ENCODE results near the gene SBNO2.
A peak's percentile ranks its signal among the peaks of the same experiment; 100 is the strongest.
"Not testable (repeated sequence)": the region's sequence is repeated elsewhere in the genome, so short reads cannot be mapped to it uniquely, and the experiment has no call there.

The SBNO2 gene

GRCh38 chr19:1206864-1207450 lies 32.9 kb upstream of the SBNO2 start:
- Histone ChIP-seq H3K4me3 (ENCODE audit: low read length) (peak overlapping the region; percentile 79), H3K9me3 (ENCODE audit: control insufficient read depth, insufficient read depth, low read length) (no peaks in the 10 kb centered on the region), H3K27me3 (ENCODE audit: control insufficient read depth, insufficient read depth, low read length) (no peaks in the 10 kb centered on the region), H3K4me1 (ENCODE audit: control insufficient read depth, insufficient read depth, low read length) (peaks cover 6% of the 10 kb centered on the region; the same call in 1 of the 2 replicates), H3K27ac (ENCODE audit: low read length) (no peak overlapping the region), H3K36me3 (ENCODE audit: control insufficient read depth, insufficient read depth, low read length) (no peaks in the 10 kb centered on the region; the same call in 1 of the 2 replicates)
- no CpG with 5 or more reads among the region's 38 CpGs for WGBS (ENCODE audit: insufficient coverage, insufficient read length)
- no peak for DNase-seq (ENCODE audit: low read depth, low spot score)

DNA sequence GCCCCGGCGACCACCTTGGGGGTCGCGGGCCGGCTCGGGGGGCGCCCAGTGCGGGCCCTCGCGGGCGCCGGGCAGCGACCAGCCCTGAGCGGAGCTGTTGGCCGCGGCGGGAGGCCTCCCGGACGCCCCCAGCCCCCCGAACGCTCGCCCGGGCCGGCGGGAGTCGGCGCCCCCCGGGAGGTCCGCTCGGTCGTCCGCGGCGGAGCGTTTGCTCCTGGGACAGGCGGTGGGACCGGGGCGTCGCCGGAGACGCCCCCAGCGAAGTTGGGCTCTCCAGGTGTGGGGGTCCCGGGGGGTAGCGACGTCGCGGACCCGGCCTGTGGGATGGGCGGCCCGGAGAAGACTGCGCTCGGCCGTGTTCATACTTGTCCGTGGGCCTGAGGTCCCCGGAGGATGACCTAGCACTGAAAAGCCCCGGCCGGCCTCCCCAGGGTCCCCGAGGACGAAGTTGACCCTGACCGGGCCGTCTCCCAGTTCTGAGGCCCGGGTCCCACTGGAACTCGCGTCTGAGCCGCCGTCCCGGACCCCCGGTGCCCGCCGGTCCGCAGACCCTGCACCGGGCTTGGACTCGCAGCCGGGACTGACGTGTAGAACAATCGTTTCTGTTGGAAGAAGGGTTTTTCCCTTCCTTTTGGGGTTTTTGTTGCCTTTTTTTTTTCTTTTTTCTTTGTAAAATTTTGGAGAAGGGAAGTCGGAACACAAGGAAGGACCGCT lies 32.2 kb upstream of the SBNO2 start:
- H3K9me3 ChIP-seq (ENCODE audit: control insufficient read depth, insufficient read depth, low read length), result no peaks in the 10 kb centered on the region
- H3K27ac ChIP-seq (ENCODE audit: low read length), result no peak overlapping the region
- no peaks in the 10 kb centered on the region; the same call in 1 of the 2 replicates for H3K36me3 ChIP-seq (ENCODE audit: control insufficient read depth, insufficient read depth, low read length)
- peak overlapping the region; percentile 79 for H3K4me3 ChIP-seq (ENCODE audit: low read length)
- no CpG with 5 or more reads among the region's 78 CpGs for WGBS (ENCODE audit: insufficient coverage, insufficient read length)
- DNase-seq (ENCODE audit: low read depth, low spot score), result no peak
- peaks cover 4% of the 10 kb centered on the region; the same call in 1 of the 2 replicates for H3K4me1 ChIP-seq (ENCODE audit: control insufficient read depth, insufficient read depth, low read length)
- no peaks in the 10 kb centered on the region for H3K27me3 ChIP-seq (ENCODE audit: control insufficient read depth, insufficient read depth, low read length)

- no CpG with 5 or more reads among the region's 114 CpGs for WGBS (ENCODE audit: insufficient coverage, insufficient read length)
- peaks cover 2% of the 10 kb centered on the region; the same call in 1 of the 2 replicates for H3K4me1 ChIP-seq (ENCODE audit: control insufficient read depth, insufficient read depth, low read length)
- no peaks in the 10 kb centered on the region for H3K27me3 ChIP-seq (ENCODE audit: control insufficient read depth, insufficient read depth, low read length)
Measured at GRCh38 chr19:1205114-1206099, 31.3 kb upstream of the SBNO2 start, which contains the start of gene STK11. Gene STK11 (plus strand): TSS chr19:1205778. CDS start chr19:1206914, 1,136 bp downstream.

DNA sequence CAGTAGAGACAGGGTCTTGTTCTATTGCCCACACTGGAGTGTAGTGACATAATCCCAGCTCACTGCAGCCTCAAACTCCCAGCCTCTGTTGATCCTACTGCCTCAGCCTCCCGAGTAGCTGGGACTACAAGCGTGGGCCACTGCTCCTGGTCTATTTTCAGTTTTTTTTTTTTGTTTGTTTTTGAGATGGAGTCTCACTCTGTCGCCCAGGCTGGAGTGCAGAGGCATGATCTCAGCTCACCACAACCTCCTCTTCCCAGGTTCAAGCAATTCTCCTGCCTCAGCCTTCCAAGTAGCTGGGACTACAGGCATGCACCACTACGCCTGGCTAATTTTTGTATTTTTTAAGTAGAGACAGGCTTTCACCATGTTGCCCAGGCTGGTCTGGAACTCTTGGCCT lies 26.5 kb upstream of the SBNO2 start:
- WGBS (ENCODE audit: insufficient coverage, insufficient read length), result no CpG with 5 or more reads among the region's 4 CpGs
- not testable (repeated sequence) for H3K36me3 ChIP-seq (ENCODE audit: control insufficient read depth, insufficient read depth, low read length); H3K27me3 ChIP-seq (ENCODE audit: control insufficient read depth, insufficient read depth, low read length); H3K9me3 ChIP-seq (ENCODE audit: control insufficient read depth, insufficient read depth, low read length); DNase-seq (ENCODE audit: low read depth, low spot score); H3K4me1 ChIP-seq (ENCODE audit: control insufficient read depth, insufficient read depth, low read length); H3K27ac ChIP-seq (ENCODE audit: low read length); H3K4me3 ChIP-seq (ENCODE audit: low read length)

More at GRCh38 chr19:1205114-1206099, 31.3 kb upstream of the SBNO2 start, which contains the start of gene STK11:
- peak within 1 kb of the TSS; percentile 79 for H3K4me3 ChIP-seq (ENCODE audit: low read length)
- H3K27ac ChIP-seq (ENCODE audit: low read length), result no peak within 1 kb of the TSS
- H3K36me3 ChIP-seq (ENCODE audit: control insufficient read depth, insufficient read depth, low read length), result no peaks in the 10 kb centered on the region; the same call in 1 of the 2 replicates
- peak; percentile 82 for DNase-seq (ENCODE audit: low read depth, low spot score)
- H3K9me3 ChIP-seq (ENCODE audit: control insufficient read depth, insufficient read depth, low read length), result no peaks in the 10 kb centered on the region

DNA sequence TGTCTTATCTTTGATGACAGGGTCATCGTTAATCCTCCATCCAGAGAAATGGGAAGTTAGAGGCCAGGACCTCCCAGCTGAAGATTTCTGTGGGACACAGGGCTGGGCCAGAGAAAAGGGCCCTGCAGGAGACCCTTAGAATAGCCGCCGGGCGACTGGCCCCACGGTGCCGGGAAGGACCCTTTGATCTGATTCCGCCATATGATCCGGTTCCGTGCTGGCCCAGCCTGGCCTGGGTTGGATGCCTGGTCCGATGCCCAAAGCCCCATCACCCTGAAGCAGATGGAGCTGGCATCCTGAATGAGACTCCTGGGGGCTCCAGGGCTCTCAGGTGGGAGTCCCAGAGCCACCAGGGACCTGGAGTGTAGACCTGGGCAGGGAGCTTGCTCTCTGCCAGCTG lies 25.5 kb upstream of the SBNO2 start:
- Histone ChIP-seq H3K27me3 (ENCODE audit: control insufficient read depth, insufficient read depth, low read length) (no peaks in the 10 kb centered on the region), H3K9me3 (ENCODE audit: control insufficient read depth, insufficient read depth, low read length) (no peaks in the 10 kb centered on the region), H3K4me3 (ENCODE audit: low read length) (no peak overlapping the region), H3K27ac (ENCODE audit: low read length) (no peak overlapping the region), H3K36me3 (ENCODE audit: control insufficient read depth, insufficient read depth, low read length) (no peaks in the 10 kb centered on the region), H3K4me1 (ENCODE audit: control insufficient read depth, insufficient read depth, low read length) (no peaks in the 10 kb centered on the region)
- DNase-seq (ENCODE audit: low read depth, low spot score), result no peak
- WGBS (ENCODE audit: insufficient coverage, insufficient read length), result no CpG with 5 or more reads among the region's 10 CpGs

- Histone ChIP-seq H3K27me3 (ENCODE audit: control insufficient read depth, insufficient read depth, low read length) (no peaks in the 10 kb centered on the region), H3K4me1 (ENCODE audit: control insufficient read depth, insufficient read depth, low read length) (no peaks in the 10 kb centered on the region), H3K36me3 (ENCODE audit: control insufficient read depth, insufficient read depth, low read length) (no peaks in the 10 kb centered on the region), H3K4me3 (ENCODE audit: low read length) (no peak overlapping the region), H3K9me3 (ENCODE audit: control insufficient read depth, insufficient read depth, low read length) (no peaks in the 10 kb centered on the region), H3K27ac (ENCODE audit: low read length) (no peak overlapping the region)
- DNase-seq (ENCODE audit: low read depth, low spot score), result no peak
- no CpG with 5 or more reads among the region's 9 CpGs for WGBS (ENCODE audit: insufficient coverage, insufficient read length)
Measured at GRCh38 chr19:1189419-1189818, 15.4 kb upstream of the SBNO2 start.

DNA sequence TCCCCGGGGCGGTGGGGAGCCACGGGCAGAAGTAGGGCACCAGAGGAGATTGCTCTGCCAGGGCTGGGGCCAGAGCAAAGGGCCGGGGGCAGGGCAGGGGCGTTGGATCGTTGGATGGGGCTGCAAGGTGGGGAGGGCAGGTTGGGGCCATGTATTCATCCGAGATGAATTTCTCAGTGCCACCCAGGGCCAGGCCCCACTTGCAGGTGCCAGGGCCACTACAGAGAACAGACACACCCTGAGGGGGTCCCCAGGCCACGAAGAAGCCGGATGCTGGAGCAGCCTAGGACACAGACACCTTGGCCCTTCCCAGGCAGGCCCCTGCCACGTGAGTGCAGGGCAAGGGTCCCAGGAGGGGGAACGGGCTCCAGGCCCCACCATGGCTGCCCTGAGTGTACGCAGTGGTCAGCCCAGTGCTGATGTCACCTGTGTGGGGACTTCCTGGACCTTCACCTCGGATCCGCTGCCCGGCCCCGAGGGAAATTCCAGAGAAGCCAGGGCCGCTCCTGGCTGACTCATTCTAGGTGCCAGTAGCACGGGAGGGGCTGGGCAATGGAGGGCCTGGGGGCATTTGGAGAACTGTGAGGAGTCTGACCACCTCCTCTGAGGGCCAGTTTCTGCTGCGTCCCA lies 9.6 kb upstream of the SBNO2 start:
- no peaks in the 10 kb centered on the region for H3K36me3 ChIP-seq (ENCODE audit: control insufficient read depth, insufficient read depth, low read length)
- no CpG with 5 or more reads among the region's 19 CpGs for WGBS (ENCODE audit: insufficient coverage, insufficient read length)
- H3K27ac ChIP-seq (ENCODE audit: low read length), result no peak overlapping the region
- H3K4me1 ChIP-seq (ENCODE audit: control insufficient read depth, insufficient read depth, low read length), result 0 out of 2 replicates have a peak, but pooled peaks cover 1% of the 10 kb centered on the region
- no peak overlapping the region for H3K4me3 ChIP-seq (ENCODE audit: low read length)
- no peaks in the 10 kb centered on the region for H3K9me3 ChIP-seq (ENCODE audit: control insufficient read depth, insufficient read depth, low read length)
- H3K27me3 ChIP-seq (ENCODE audit: control insufficient read depth, insufficient read depth, low read length), result no peaks in the 10 kb centered on the region
- no peak for DNase-seq (ENCODE audit: low read depth, low spot score)

DNA sequence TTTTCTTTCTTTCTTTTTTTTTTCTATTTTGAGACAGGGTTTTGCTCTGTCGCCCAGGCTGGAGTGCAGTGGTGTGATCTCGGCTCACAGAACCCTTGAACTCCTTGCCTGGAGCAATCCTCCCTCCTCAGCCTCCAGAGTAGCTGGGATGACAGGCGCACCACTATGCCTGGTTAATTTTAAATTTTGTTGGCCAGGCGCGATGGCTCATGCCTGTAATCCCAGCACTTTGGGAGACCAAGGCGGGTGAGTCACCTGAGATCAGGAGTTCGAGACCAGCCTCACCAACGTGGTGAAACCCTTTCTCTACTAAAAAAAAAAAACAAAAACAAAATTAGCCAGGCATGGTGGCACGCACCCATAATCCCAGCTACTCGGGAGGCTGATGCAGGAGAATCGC lies 8.7 kb upstream of the SBNO2 start:
- H3K4me3 ChIP-seq (ENCODE audit: low read length), result no peak overlapping the region
- DNase-seq (ENCODE audit: low read depth, low spot score), result no peak
- H3K27ac ChIP-seq (ENCODE audit: low read length), result no peak overlapping the region
- no peaks in the 10 kb centered on the region for H3K36me3 ChIP-seq (ENCODE audit: control insufficient read depth, insufficient read depth, low read length)
- 0 out of 2 replicates have a peak, but pooled peaks cover 1% of the 10 kb centered on the region for H3K4me1 ChIP-seq (ENCODE audit: control insufficient read depth, insufficient read depth, low read length)
- H3K27me3 ChIP-seq (ENCODE audit: control insufficient read depth, insufficient read depth, low read length), result no peaks in the 10 kb centered on the region
- no CpG with 5 or more reads among the region's 11 CpGs for WGBS (ENCODE audit: insufficient coverage, insufficient read length)
- no peaks in the 10 kb centered on the region for H3K9me3 ChIP-seq (ENCODE audit: control insufficient read depth, insufficient read depth, low read length)

- Histone ChIP-seq H3K36me3 (ENCODE audit: control insufficient read depth, insufficient read depth, low read length) (no peaks in the 10 kb centered on the region), H3K4me1 (ENCODE audit: control insufficient read depth, insufficient read depth, low read length) (0 out of 2 replicates have a peak, but pooled peaks cover 1% of the 10 kb centered on the region), H3K4me3 (ENCODE audit: low read length) (no peak overlapping the region), H3K9me3 (ENCODE audit: control insufficient read depth, insufficient read depth, low read length) (no peaks in the 10 kb centered on the region), H3K27ac (ENCODE audit: low read length) (no peak overlapping the region), H3K27me3 (ENCODE audit: control insufficient read depth, insufficient read depth, low read length) (no peaks in the 10 kb centered on the region)
- DNase-seq (ENCODE audit: low read depth, low spot score), result no peak
- WGBS (ENCODE audit: insufficient coverage, insufficient read length), result no CpG with 5 or more reads among the region's 10 CpGs
Measured at GRCh38 chr19:1182068-1182467, 8.0 kb upstream of the SBNO2 start.
